ENCODE data around the gene PRKACG.

GRCh38 chr9:69060766-69061165 lies 46.9 kb upstream of the PRKACG start:
- TF ChIP-seq POLR2A (IDR thresholded peaks at IDR 0.05) (no peak), CTCF (IDR thresholded peaks at IDR 0.05) (no peak)
